Right hindlimb (tissue), 1 donor: ENCODE results near the gene STK10.
A peak's percentile ranks its signal among the peaks of the same experiment; 100 is the strongest.

ENCODE experiments used
- DNase-seq: peaks from one replicate; pipeline ENCODE4 v3.0.0-alpha.2; 2018

The STK10 gene

GRCh38 chr5:172140866-172141265 is 47.2 kb downstream of the STK10 start:
- no peak for DNase-seq

GRCh38 chr5:172140120-172140519 is 47.9 kb downstream of the STK10 start:
- DNase-seq, result no peak

GRCh38 chr5:172137046-172137445 is 51.0 kb downstream of the STK10 start:
- no peak for DNase-seq

GRCh38 chr5:172133359-172134029 is 54.5 kb downstream of the STK10 start:
- no peak for DNase-seq

- DNase-seq, result no peak
Measured at GRCh38 chr5:172131690-172132089, 56.3 kb downstream of the STK10 start.

- no peak for DNase-seq
Measured at GRCh38 chr5:172129256-172129910, 58.6 kb downstream of the STK10 start.

- DNase-seq, result no peak
Measured at GRCh38 chr5:172127581-172127980, 60.4 kb downstream of the STK10 start.

- DNase-seq, result peak; percentile 86
Measured at GRCh38 chr5:172123269-172123692, 64.7 kb downstream of the STK10 start.

- DNase-seq, result no peak
Measured at GRCh38 chr5:172119921-172120688, 67.9 kb downstream of the STK10 start.

- DNase-seq, result no peak
Measured at GRCh38 chr5:172118891-172119290, 69.1 kb downstream of the STK10 start.

GRCh38 chr5:172117977-172118701 is 69.9 kb downstream of the STK10 start:
- no peak for DNase-seq

- no peak for DNase-seq
Measured at GRCh38 chr5:172115541-172115982, 72.5 kb downstream of the STK10 start.

GRCh38 chr5:172114875-172115422 is 73.1 kb downstream of the STK10 start:
- DNase-seq, result no peak

GRCh38 chr5:172113036-172113435 is 75.0 kb downstream of the STK10 start:
- DNase-seq, result no peak

- DNase-seq, result no peak
Measured at GRCh38 chr5:172111852-172112225, 76.2 kb downstream of the STK10 start.

GRCh38 chr5:172110921-172111851 is 76.8 kb downstream of the STK10 start:
- no peak for DNase-seq

GRCh38 chr5:172110260-172110815 is 77.7 kb downstream of the STK10 start:
- DNase-seq, result no peak

GRCh38 chr5:172109749-172110148 is 78.3 kb downstream of the STK10 start:
- no peak for DNase-seq

- DNase-seq, result peak; percentile 55
Measured at GRCh38 chr5:172107571-172107970, 80.5 kb downstream of the STK10 start.

GRCh38 chr5:172106511-172107356 is 81.3 kb downstream of the STK10 start:
- peak; percentile 73 for DNase-seq
